G401 (cell line): ENCODE data around the gene ARHGEF9. TPM values are rescaled to one million over a fixed set of nuclear protein-coding genes. Genes with fewer than 3 reads are reported as not detected.
"Not testable (repeated sequence)": the region's sequence is repeated elsewhere in the genome, so short reads cannot be mapped to it uniquely, and the experiment has no call there.

Experiments
- DNase-seq: peaks from one replicate; pipeline ENCODE4 v3.0.0-alpha.2; 2015; ENCODE audit warnings: low spot score
- in situ Hi-C: cut with HindIII; loops from 2 replicates; pipeline ENCODE4 v1.10.0; 2016; ENCODE audit warnings: low sequenced_read_pairs, mixed read lengths
- total RNA-seq: library from RNA; depleted of rRNA; stranded (reverse); fragments of >200 nt; shearing (Covaris generic); gene quantifications from 2 replicates; pipeline ENCODE4 v1.2.3, GENCODE V29; 2014

Gene ARHGEF9
- total RNA-seq, 1 experiment from 2014 or later: 6.4 TPM

- no peak for DNase-seq
- in situ Hi-C loops: no loop called here
These were observed 109.3 kb downstream of the ARHGEF9 start for GRCh38 chrX:63675716-63676115.

- in situ Hi-C loops: no loop called here
- no peak for DNase-seq
These were observed 111.1 kb downstream of the ARHGEF9 start for GRCh38 chrX:63673896-63674295.

- no peak for DNase-seq
- in situ Hi-C loops: no loop called here
These were observed 120.3 kb downstream of the ARHGEF9 start for GRCh38 chrX:63664741-63665140.

- in situ Hi-C loops: no loop called here
- DNase-seq: no peak
These were observed 120.9 kb downstream of the ARHGEF9 start for GRCh38 chrX:63664083-63664482.

- in situ Hi-C loops: no loop called here
- DNase-seq: no peak
These were observed 123.3 kb downstream of the ARHGEF9 start for GRCh38 chrX:63661676-63662075.

GRCh38 chrX:63658920-63659319 is 126.1 kb downstream of the ARHGEF9 start:
- DNase-seq: no peak

GRCh38 chrX:63657821-63658220 is 127.2 kb downstream of the ARHGEF9 start:
- in situ Hi-C loops: no loop called here
- DNase-seq: no peak

More at GRCh38 chrX:63658920-63659319, 126.1 kb downstream of the ARHGEF9 start:
- in situ Hi-C loops: no loop called here

- no peak for DNase-seq
- in situ Hi-C loops: no loop called here
These were observed 128.0 kb downstream of the ARHGEF9 start for GRCh38 chrX:63656871-63657580.

- no peak for DNase-seq
- in situ Hi-C loops: no loop called here
These were observed 132.8 kb downstream of the ARHGEF9 start for GRCh38 chrX:63652086-63652765.

GRCh38 chrX:63645748-63646147 is 139.3 kb downstream of the ARHGEF9 start:
- DNase-seq, in situ Hi-C loops: not testable (repeated sequence)

GRCh38 chrX:63635750-63636149 is 149.3 kb downstream of the ARHGEF9 start:
- in situ Hi-C loops: no loop called here
- no peak for DNase-seq

GRCh38 chrX:63613531-63614028 is 171.4 kb downstream of the ARHGEF9 start:
- DNase-seq: no peak
- in situ Hi-C loops: no loop called here

- no peak for DNase-seq
- in situ Hi-C loops: no loop called here
These were observed 199.1 kb downstream of the ARHGEF9 start for GRCh38 chrX:63585936-63586335.
